Thoracic aorta (tissue), 2 donors: Measurements from ENCODE around the gene CCR6. TPM values are rescaled to one million over a fixed set of nuclear protein-coding genes. Genes with fewer than 3 reads are reported as not detected.

Experiments
- ATAC-seq: fragments of 150-250 bp; one replicate; pipeline ENCODE4 v1.8.0; 2017; ENCODE audit warnings: low read depth; ENCODE audit not compliant: insufficient number of reproducible peaks, low FRiP score
- DNase-seq: peaks from one replicate; pipeline ENCODE4 v3.0.0-alpha.2; 2020; ENCODE audit warnings: low spot score
- H3K27ac ChIP-seq, 2 donors: fragments of 200-600 bp; sonication (generic); 1 replicate in 1 of 2; 2 replicates in 1 of 2; pipeline ENCODE4 v1.5.1; 2016; ENCODE audit warnings: mild to moderate bottlenecking in 2 of 2, moderate library complexity in 2 of 2
- H3K27me3 ChIP-seq: fragments of 200-600 bp; sonication (generic); replicated peaks from 2 replicates; pipeline ENCODE4 v1.6.0; 2016; ENCODE audit warnings: mild to moderate bottlenecking; ENCODE audit not compliant: insufficient read depth
- H3K36me3 ChIP-seq: fragments of 200-600 bp; sonication (generic); one replicate; pipeline ENCODE4 v1.5.1; 2016
- H3K4me1 ChIP-seq, 2 donors: fragments of 200-600 bp; sonication (generic); 1 replicate in 1 of 2; 2 replicates in 1 of 2; pipeline versions ENCODE4 v1.5.1 to v1.6.0; 2016; ENCODE audit warnings: low read depth in 2 of 2, mild to moderate bottlenecking in 1 of 2; ENCODE audit not compliant: control insufficient read depth in 1 of 2
- H3K4me3 ChIP-seq: fragments of 200-600 bp; sonication (generic); 2 replicates; pipeline ENCODE4 v1.5.1; 2016; ENCODE audit warnings: mild to moderate bottlenecking
- H3K9me3 ChIP-seq: fragments of 200-600 bp; sonication (generic); 2 replicates; pipeline ENCODE4 v1.5.1; 2016
- total RNA-seq, 2 donors: library from RNA; depleted of rRNA; stranded (reverse); fragments of >200 nt; gene quantifications; one replicate each; pipeline versions ENCODE4 v1.1.0 to v1.2.3, GENCODE V29; 2016
- TF ChIP-seq, protein P1 (sequence below): fragments of 200-600 bp; sonication (generic); IDR thresholded peaks from one replicate; pipeline ENCODE4 v1.5.1; 2019; ENCODE audit warnings: antibody characterized with exemption

CCR6 gene
- total RNA-seq, 2 donors from 2014 or later: not detected

DNA sequence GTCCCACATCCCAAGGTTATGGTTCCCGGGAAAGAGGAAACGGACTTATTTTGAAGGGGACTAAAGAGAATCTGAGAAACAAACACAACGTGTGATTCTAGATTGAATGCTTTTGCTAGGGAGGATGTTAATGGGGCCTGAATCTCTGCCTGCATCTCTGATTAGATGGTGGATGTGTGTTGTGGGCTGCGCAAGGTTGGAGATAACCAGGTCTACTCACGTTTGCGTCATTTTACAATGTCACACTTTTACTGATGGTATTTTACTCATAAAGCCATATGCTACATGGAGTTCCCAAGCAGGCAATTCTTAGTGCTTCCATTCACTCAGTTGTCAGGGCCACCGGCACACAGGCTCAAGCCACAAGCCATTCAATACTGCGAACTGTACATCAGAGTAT lies 23.2 kb upstream of the CCR6 start:
- Histone ChIP-seq H3K4me3 (no peak overlapping the region), H3K27ac (no peak overlapping the region), H3K4me1 (no peaks in the 10 kb centered on the region), H3K9me3 (no peaks in the 10 kb centered on the region), H3K36me3 (no peaks in the 10 kb centered on the region), H3K27me3 (no peaks in the 10 kb centered on the region)
- ATAC-seq (no peak), DNase-seq (no peak)
- TF ChIP-seq, protein P1, sequence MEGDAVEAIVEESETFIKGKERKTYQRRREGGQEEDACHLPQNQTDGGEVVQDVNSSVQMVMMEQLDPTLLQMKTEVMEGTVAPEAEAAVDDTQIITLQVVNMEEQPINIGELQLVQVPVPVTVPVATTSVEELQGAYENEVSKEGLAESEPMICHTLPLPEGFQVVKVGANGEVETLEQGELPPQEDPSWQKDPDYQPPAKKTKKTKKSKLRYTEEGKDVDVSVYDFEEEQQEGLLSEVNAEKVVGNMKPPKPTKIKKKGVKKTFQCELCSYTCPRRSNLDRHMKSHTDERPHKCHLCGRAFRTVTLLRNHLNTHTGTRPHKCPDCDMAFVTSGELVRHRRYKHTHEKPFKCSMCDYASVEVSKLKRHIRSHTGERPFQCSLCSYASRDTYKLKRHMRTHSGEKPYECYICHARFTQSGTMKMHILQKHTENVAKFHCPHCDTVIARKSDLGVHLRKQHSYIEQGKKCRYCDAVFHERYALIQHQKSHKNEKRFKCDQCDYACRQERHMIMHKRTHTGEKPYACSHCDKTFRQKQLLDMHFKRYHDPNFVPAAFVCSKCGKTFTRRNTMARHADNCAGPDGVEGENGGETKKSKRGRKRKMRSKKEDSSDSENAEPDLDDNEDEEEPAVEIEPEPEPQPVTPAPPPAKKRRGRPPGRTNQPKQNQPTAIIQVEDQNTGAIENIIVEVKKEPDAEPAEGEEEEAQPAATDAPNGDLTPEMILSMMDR: no peak

DNA sequence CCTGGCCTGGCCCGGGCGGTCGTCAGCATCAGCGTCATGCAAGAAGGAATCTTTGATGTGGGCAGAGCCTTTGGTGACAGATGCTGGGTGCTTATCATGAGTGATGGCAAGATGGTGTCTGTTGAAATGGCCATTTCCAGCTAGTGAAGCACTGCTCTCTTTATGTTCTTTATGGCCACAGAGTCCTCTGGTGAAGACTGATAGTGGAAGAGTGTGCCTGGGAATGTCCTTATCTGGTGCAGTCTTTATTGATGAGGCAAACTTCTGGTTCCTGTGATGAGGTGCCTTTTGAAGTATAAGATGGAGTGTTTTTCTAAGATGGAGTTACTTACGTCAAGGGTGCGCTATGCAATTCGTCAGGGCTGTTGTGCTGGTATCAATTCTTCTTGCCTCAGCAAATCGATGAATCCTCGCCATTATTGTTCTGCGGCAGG lies 22.6 kb upstream of the CCR6 start:
- H3K9me3 ChIP-seq: no peaks in the 10 kb centered on the region

DNA sequence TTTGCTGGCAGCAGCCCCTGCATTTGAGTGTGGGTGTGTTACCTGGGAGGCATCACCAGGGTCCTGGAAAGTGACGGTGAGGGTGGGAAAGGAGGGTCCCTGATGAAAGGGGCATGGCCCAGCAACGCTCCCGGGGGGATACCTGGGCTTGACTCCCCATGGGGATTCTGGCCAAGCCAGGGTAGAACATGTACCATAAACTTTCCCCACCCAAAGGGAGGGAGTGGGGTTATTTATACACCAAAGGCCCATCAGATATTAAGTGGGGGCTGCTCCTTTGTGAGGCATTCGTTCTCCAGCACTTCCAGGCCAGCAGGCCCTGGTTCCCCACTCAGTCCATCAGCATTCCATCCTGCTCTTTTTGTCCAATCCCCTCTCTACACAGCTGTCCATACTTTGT lies 20.6 kb upstream of the CCR6 start:
- H3K4me3 ChIP-seq: no peak overlapping the region
- H3K36me3 ChIP-seq: no peaks in the 10 kb centered on the region
- H3K27ac ChIP-seq: no peak overlapping the region
- ATAC-seq: no peak
- no peaks in the 10 kb centered on the region for H3K4me1 ChIP-seq
- no peaks in the 10 kb centered on the region for H3K9me3 ChIP-seq
- TF ChIP-seq, protein P1: no peak
- no peak for DNase-seq
- H3K27me3 ChIP-seq: no peaks in the 10 kb centered on the region

More for the DNA sequence above, 22.6 kb upstream of the CCR6 start:
- no peak overlapping the region for H3K4me3 ChIP-seq
- H3K27ac ChIP-seq: no peak overlapping the region
- TF ChIP-seq, protein P1: no peak
- H3K4me1 ChIP-seq: no peaks in the 10 kb centered on the region
- H3K27me3 ChIP-seq: no peaks in the 10 kb centered on the region
- DNase-seq (no peak), ATAC-seq (no peak)
- H3K36me3 ChIP-seq: no peaks in the 10 kb centered on the region

DNA sequence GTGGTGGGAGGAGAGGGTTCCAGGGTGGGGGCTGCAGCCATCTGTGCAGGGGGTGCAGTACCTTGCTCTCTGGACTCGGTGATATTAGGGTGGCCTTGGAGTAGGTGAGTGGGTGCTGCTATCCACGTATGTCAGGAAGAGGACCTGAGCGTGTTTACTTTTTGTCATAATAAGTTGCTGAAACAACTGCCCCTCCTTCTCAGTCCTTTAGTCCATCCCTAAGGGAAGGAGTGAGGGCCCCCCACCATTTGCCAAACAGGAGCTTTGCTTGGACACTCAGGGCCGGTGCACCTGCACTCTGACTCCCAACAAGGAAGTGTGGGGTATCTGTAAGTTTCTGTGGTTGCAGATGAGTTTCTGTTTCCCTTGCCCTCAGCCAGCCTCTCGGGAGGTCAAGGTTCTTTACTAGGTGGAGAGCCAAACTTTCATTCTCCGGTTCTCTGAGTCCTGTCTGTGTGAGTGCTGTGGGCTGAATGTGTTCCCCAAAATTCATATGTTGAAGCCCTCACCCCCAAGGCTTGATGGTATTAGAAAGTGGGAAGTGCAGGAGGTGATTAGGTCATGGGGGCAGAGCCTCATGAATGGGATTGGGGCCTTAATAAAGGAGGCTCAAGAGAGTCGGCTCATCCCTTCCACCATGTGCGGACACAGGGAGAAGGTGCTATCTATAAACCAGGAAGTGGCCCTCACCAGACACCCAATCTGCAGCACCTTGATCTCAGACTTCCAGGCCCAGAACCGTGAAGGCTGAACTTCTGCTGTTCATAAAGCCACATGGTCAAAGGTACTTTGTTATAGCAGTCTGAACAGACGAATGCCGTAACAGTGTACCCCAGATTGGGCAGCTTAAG lies 19.6 kb upstream of the CCR6 start:
- H3K9me3 ChIP-seq: no peaks in the 10 kb centered on the region
- DNase-seq (no peak), ATAC-seq (no peak)

DNA sequence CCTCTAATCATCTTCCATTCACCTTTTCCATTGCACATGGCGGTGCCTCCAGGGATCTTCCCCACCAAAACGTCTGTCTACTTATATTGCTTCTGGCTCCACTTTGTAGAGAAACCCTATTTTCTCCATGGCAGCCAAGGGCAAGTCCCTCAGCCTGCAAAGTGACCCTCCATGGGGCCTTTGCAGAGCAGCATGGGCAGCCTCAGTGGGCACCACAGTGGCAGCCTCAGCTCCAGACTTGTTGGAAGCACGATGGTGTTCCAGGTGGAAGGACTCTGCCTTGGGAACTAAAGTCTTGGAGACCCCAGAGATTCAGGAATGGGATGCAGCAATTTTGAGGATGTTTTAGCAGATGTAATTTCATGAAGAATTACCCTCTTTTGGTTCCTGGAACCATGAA lies 18.5 kb upstream of the CCR6 start:
- Histone ChIP-seq H3K27ac (no peak overlapping the region), H3K9me3 (no peaks in the 10 kb centered on the region), H3K4me3 (no peak overlapping the region), H3K4me1 (no peaks in the 10 kb centered on the region), H3K36me3 (no peaks in the 10 kb centered on the region), H3K27me3 (no peaks in the 10 kb centered on the region)
- no peak for DNase-seq
- TF ChIP-seq, protein P1: no peak
- no peak for ATAC-seq

More for the DNA sequence above, 19.6 kb upstream of the CCR6 start:
- H3K4me3 ChIP-seq: no peak overlapping the region
- TF ChIP-seq, protein P1: no peak
- no peaks in the 10 kb centered on the region for H3K36me3 ChIP-seq
- no peaks in the 10 kb centered on the region for H3K4me1 ChIP-seq
- no peaks in the 10 kb centered on the region for H3K27me3 ChIP-seq
- H3K27ac ChIP-seq: no peak overlapping the region
